ENCODE measurements around the gene SNRPA1.
"Not testable (repeated sequence)": the region's sequence is repeated elsewhere in the genome, so short reads cannot be mapped to it uniquely, and the experiment has no call there.

SNRPA1 gene

GRCh38 chr15:101288905-101289513 lies 6.0 kb downstream of the SNRPA1 start:
- DNase-seq = peak; percentile 63

- DNase-seq = not testable (repeated sequence)
These were observed 7.7 kb downstream of the SNRPA1 start for GRCh38 chr15:101287342-101287741.

GRCh38 chr15:101286471-101287114 lies 8.5 kb downstream of the SNRPA1 start:
- DNase-seq = no peak

GRCh38 chr15:101283931-101284330 lies 11.1 kb downstream of the SNRPA1 start:
- no peak for DNase-seq

- DNase-seq = no peak
These were observed 15.0 kb downstream of the SNRPA1 start for GRCh38 chr15:101280007-101280406.

- no peak for DNase-seq
These were observed 17.0 kb downstream of the SNRPA1 start for GRCh38 chr15:101277943-101278564.

- DNase-seq = peak; percentile 86
These were observed 17.8 kb downstream of the SNRPA1 start, which contains the start of gene SELENOS for GRCh38 chr15:101277038-101277822. Gene SELENOS (minus strand): TSS chr15:101277485. CDS start chr15:101277417, 68 bp downstream.

GRCh38 chr15:101276501-101277037 lies 18.5 kb downstream of the SNRPA1 start:
- peak; percentile 44 for DNase-seq

GRCh38 chr15:101275018-101275417 lies 20.0 kb downstream of the SNRPA1 start:
- peak; percentile 67 for DNase-seq

GRCh38 chr15:101273534-101273933 lies 21.5 kb downstream of the SNRPA1 start:
- no peak for DNase-seq

- DNase-seq = no peak
These were observed 22.5 kb downstream of the SNRPA1 start for GRCh38 chr15:101272584-101272983.

- DNase-seq = no peak
These were observed 25.4 kb downstream of the SNRPA1 start for GRCh38 chr15:101269479-101270223.

GRCh38 chr15:101267320-101268104 lies 27.5 kb downstream of the SNRPA1 start:
- DNase-seq = no peak

GRCh38 chr15:101266787-101267186 lies 28.3 kb downstream of the SNRPA1 start:
- DNase-seq = no peak

- no peak for DNase-seq
These were observed 29.0 kb downstream of the SNRPA1 start for GRCh38 chr15:101266034-101266433.

GRCh38 chr15:101264911-101265641 lies 30.0 kb downstream of the SNRPA1 start:
- DNase-seq = no peak

GRCh38 chr15:101264011-101264410 lies 31.0 kb downstream of the SNRPA1 start:
- DNase-seq = no peak

GRCh38 chr15:101262551-101262950 lies 32.5 kb downstream of the SNRPA1 start:
- DNase-seq = no peak

GRCh38 chr15:101258238-101259144 lies 36.6 kb downstream of the SNRPA1 start:
- DNase-seq = peak; percentile 69

- DNase-seq = no peak
These were observed 38.3 kb downstream of the SNRPA1 start for GRCh38 chr15:101256757-101257156.
